ENCODE results near the gene GLIS1.

GLIS1 gene

GRCh38 chr1:53529555-53529954 is 209.4 kb downstream of the GLIS1 start:
- Histone ChIP-seq H4K91ac (ENCODE audit: low read length) (no peak overlapping the region), H4K8ac (ENCODE audit: low read length) (no peak overlapping the region), H3K27ac (ENCODE audit: low read length, poor library complexity, severe bottlenecking) (no peak overlapping the region), H3K23ac (ENCODE audit: low read length in 2 of 2) (no peak overlapping the region), H3K4me1 (ENCODE audit: control insufficient read depth, insufficient read depth, low read depth, low read length) (peaks cover 47% of the 10 kb centered on the region), H3K4me3 (ENCODE audit: insufficient read depth in 1 of 2, low read depth in 1 of 2, low read length in 2 of 2) (no peak overlapping the region), H2BK120ac (ENCODE audit: low read depth, low read length) (no peak overlapping the region), H2BK15ac (ENCODE audit: low read depth, poor library complexity, severe bottlenecking) (no peak overlapping the region), H3K27me3 (ENCODE audit: control insufficient read depth in 1 of 2, insufficient read depth in 1 of 2, low read length in 2 of 2) (peaks cover 0 to 90% of the 10 kb centered on the region in 2 experiments), H3K79me1 (replicated peaks; ENCODE audit: low read length, poor library complexity, severe bottlenecking) (peaks cover 7% of the 10 kb centered on the region), H3K36me3 (ENCODE audit: control insufficient read depth in 1 of 2, insufficient read depth in 2 of 2, low read depth in 1 of 2, low read length in 2 of 2) (peaks cover 0 to 48% of the 10 kb centered on the region in 2 experiments), H3K18ac (ENCODE audit: low read depth in 1 of 2, low read length in 2 of 2) (no peak overlapping the region), H3K4me2 (ENCODE audit: low read length, poor library complexity, severe bottlenecking) (no peak overlapping the region), H2AK5ac (ENCODE audit: low read length, severe bottlenecking) (no peak overlapping the region), H3K4ac (ENCODE audit: low read depth in 1 of 2, low read length in 2 of 2) (no peak overlapping the region), H3K9ac (ENCODE audit: low read length) (no peak overlapping the region), H2BK12ac (ENCODE audit: low read length in 2 of 2) (no peak overlapping the region), H2AFZ (ENCODE audit: low read depth, low read length) (no peak overlapping the region), H2BK5ac (ENCODE audit: low read depth, low read length, poor library complexity, severe bottlenecking) (no peak overlapping the region), H3K14ac (ENCODE audit: low read length in 2 of 2) (no peak overlapping the region), H3K9me3 (ENCODE audit: control insufficient read depth, low read length) (no peaks in the 10 kb centered on the region)
- WGBS, result 82% methylated on average over 14 of the region's 14 CpGs
- DNase-seq, result no peak

- H4K8ac ChIP-seq (ENCODE audit: low read length), result no peak overlapping the region
- H3K4me2 ChIP-seq (ENCODE audit: low read length, poor library complexity, severe bottlenecking), result no peak overlapping the region
- no peak overlapping the region for H2BK120ac ChIP-seq (ENCODE audit: low read depth, low read length)
- H3K27me3 ChIP-seq (ENCODE audit: control insufficient read depth in 1 of 2, insufficient read depth in 1 of 2, low read length in 2 of 2), result peaks cover 0 to 87% of the 10 kb centered on the region in 2 experiments
- H3K18ac ChIP-seq (ENCODE audit: low read depth in 1 of 2, low read length in 2 of 2), result no peak overlapping the region
- H2BK12ac ChIP-seq (ENCODE audit: low read length in 2 of 2), result no peak overlapping the region
- H3K4me3 ChIP-seq (ENCODE audit: insufficient read depth in 1 of 2, low read depth in 1 of 2, low read length in 2 of 2), result no peak overlapping the region
- no peak overlapping the region for H3K23ac ChIP-seq (ENCODE audit: low read length in 2 of 2)
- H3K79me1 ChIP-seq (replicated peaks; ENCODE audit: low read length, poor library complexity, severe bottlenecking), result peaks cover 5% of the 10 kb centered on the region
- no peak overlapping the region for H2BK15ac ChIP-seq (ENCODE audit: low read depth, poor library complexity, severe bottlenecking)
- DNase-seq, result no peak
- H3K9ac ChIP-seq (ENCODE audit: low read length), result no peak overlapping the region
- peak overlapping the region in 1 of 2 experiments; percentile 15 for H3K14ac ChIP-seq (ENCODE audit: low read length in 2 of 2)
- H2AK5ac ChIP-seq (ENCODE audit: low read length, severe bottlenecking), result peak overlapping the region; percentile 37
- H4K91ac ChIP-seq (ENCODE audit: low read length), result no peak overlapping the region
- 86% methylated on average over 7 of the region's 7 CpGs for WGBS
- no peaks in the 10 kb centered on the region for H3K9me3 ChIP-seq (ENCODE audit: control insufficient read depth, low read length)
- H2AFZ ChIP-seq (ENCODE audit: low read depth, low read length), result no peak overlapping the region
- no peak overlapping the region for H3K4ac ChIP-seq (ENCODE audit: low read depth in 1 of 2, low read length in 2 of 2)
- H3K27ac ChIP-seq (ENCODE audit: low read length, poor library complexity, severe bottlenecking), result peak overlapping the region; percentile 24
- H3K36me3 ChIP-seq (ENCODE audit: control insufficient read depth in 1 of 2, insufficient read depth in 2 of 2, low read depth in 1 of 2, low read length in 2 of 2), result peaks cover 0 to 51% of the 10 kb centered on the region in 2 experiments
- no peak overlapping the region for H2BK5ac ChIP-seq (ENCODE audit: low read depth, low read length, poor library complexity, severe bottlenecking)
- H3K4me1 ChIP-seq (ENCODE audit: control insufficient read depth, insufficient read depth, low read depth, low read length), result peaks cover 48% of the 10 kb centered on the region
These were observed 211.6 kb downstream of the GLIS1 start for GRCh38 chr1:53527368-53527767.

GRCh38 chr1:53526451-53527101 is 212.4 kb downstream of the GLIS1 start:
- 44% methylated on average over 28 of the region's 29 CpGs for whole genome bisulfite sequencing

GRCh38 chr1:53525595-53525994 is 213.4 kb downstream of the GLIS1 start:
- no peak overlapping the region for H4K91ac ChIP-seq (ENCODE audit: low read length)
- H3K23ac ChIP-seq (ENCODE audit: low read length in 2 of 2), result no peak overlapping the region
- H2BK5ac ChIP-seq (ENCODE audit: low read depth, low read length, poor library complexity, severe bottlenecking), result no peak overlapping the region
- H3K14ac ChIP-seq (ENCODE audit: low read length in 2 of 2), result no peak overlapping the region
- peak overlapping the region; percentile 9 for H2AK5ac ChIP-seq (ENCODE audit: low read length, severe bottlenecking)
- H3K18ac ChIP-seq (ENCODE audit: low read depth in 1 of 2, low read length in 2 of 2), result no peak overlapping the region
- no peak overlapping the region for H3K9ac ChIP-seq (ENCODE audit: low read length)
- no peak overlapping the region for H2AFZ ChIP-seq (ENCODE audit: low read depth, low read length)
- no peak overlapping the region for H2BK120ac ChIP-seq (ENCODE audit: low read depth, low read length)
- no peak overlapping the region for H2BK15ac ChIP-seq (ENCODE audit: low read depth, poor library complexity, severe bottlenecking)
- 58% methylated on average over 11 of the region's 11 CpGs for WGBS
- peaks cover 48% of the 10 kb centered on the region for H3K4me1 ChIP-seq (ENCODE audit: control insufficient read depth, insufficient read depth, low read depth, low read length)
- H3K4me3 ChIP-seq (ENCODE audit: insufficient read depth in 1 of 2, low read depth in 1 of 2, low read length in 2 of 2), result no peak overlapping the region
- no peak overlapping the region for H2BK12ac ChIP-seq (ENCODE audit: low read length in 2 of 2)
- H3K4me2 ChIP-seq (ENCODE audit: low read length, poor library complexity, severe bottlenecking), result no peak overlapping the region
- peaks cover 0 to 52% of the 10 kb centered on the region in 2 experiments for H3K36me3 ChIP-seq (ENCODE audit: control insufficient read depth in 1 of 2, insufficient read depth in 2 of 2, low read depth in 1 of 2, low read length in 2 of 2)
- H3K4ac ChIP-seq (ENCODE audit: low read depth in 1 of 2, low read length in 2 of 2), result no peak overlapping the region
- no peak for DNase-seq
- no peaks in the 10 kb centered on the region for H3K9me3 ChIP-seq (ENCODE audit: control insufficient read depth, low read length)
- peaks cover 9% of the 10 kb centered on the region for H3K79me1 ChIP-seq (replicated peaks; ENCODE audit: low read length, poor library complexity, severe bottlenecking)
- no peak overlapping the region for H4K8ac ChIP-seq (ENCODE audit: low read length)
- no peak overlapping the region for H3K27ac ChIP-seq (ENCODE audit: low read length, poor library complexity, severe bottlenecking)
- H3K27me3 ChIP-seq (ENCODE audit: control insufficient read depth in 1 of 2, insufficient read depth in 1 of 2, low read length in 2 of 2), result peaks cover 0 to 74% of the 10 kb centered on the region in 2 experiments

More at GRCh38 chr1:53526451-53527101, 212.4 kb downstream of the GLIS1 start:
- no peak overlapping the region for H3K4ac ChIP-seq (ENCODE audit: low read depth in 1 of 2, low read length in 2 of 2)
- no peaks in the 10 kb centered on the region for H3K9me3 ChIP-seq (ENCODE audit: control insufficient read depth, low read length)
- peak overlapping the region; percentile 2 for H4K91ac ChIP-seq (ENCODE audit: low read length)
- DNase-seq, result peak; percentile 74
- H2BK5ac ChIP-seq (ENCODE audit: low read depth, low read length, poor library complexity, severe bottlenecking), result no peak overlapping the region
- H3K23ac ChIP-seq (ENCODE audit: low read length in 2 of 2), result no peak overlapping the region
- peaks cover 0 to 79% of the 10 kb centered on the region in 2 experiments for H3K27me3 ChIP-seq (ENCODE audit: control insufficient read depth in 1 of 2, insufficient read depth in 1 of 2, low read length in 2 of 2)
- no peak overlapping the region for H4K8ac ChIP-seq (ENCODE audit: low read length)
- peaks cover 5% of the 10 kb centered on the region for H3K79me1 ChIP-seq (replicated peaks; ENCODE audit: low read length, poor library complexity, severe bottlenecking)
- H2AK5ac ChIP-seq (ENCODE audit: low read length, severe bottlenecking), result no peak overlapping the region
- H2AFZ ChIP-seq (ENCODE audit: low read depth, low read length), result no peak overlapping the region
- no peak overlapping the region for H3K4me3 ChIP-seq (ENCODE audit: insufficient read depth in 1 of 2, low read depth in 1 of 2, low read length in 2 of 2)
- H3K14ac ChIP-seq (ENCODE audit: low read length in 2 of 2), result no peak overlapping the region
- H3K9ac ChIP-seq (ENCODE audit: low read length), result peak overlapping the region; percentile 55
- H2BK15ac ChIP-seq (ENCODE audit: low read depth, poor library complexity, severe bottlenecking), result no peak overlapping the region
- H2BK12ac ChIP-seq (ENCODE audit: low read length in 2 of 2), result peak overlapping the region in 1 of 2 experiments; percentile 23
- no peak overlapping the region for H3K4me2 ChIP-seq (ENCODE audit: low read length, poor library complexity, severe bottlenecking)
- peak overlapping the region; percentile 24 for H3K27ac ChIP-seq (ENCODE audit: low read length, poor library complexity, severe bottlenecking)
- H2BK120ac ChIP-seq (ENCODE audit: low read depth, low read length), result no peak overlapping the region
- peaks cover 0 to 52% of the 10 kb centered on the region in 2 experiments for H3K36me3 ChIP-seq (ENCODE audit: control insufficient read depth in 1 of 2, insufficient read depth in 2 of 2, low read depth in 1 of 2, low read length in 2 of 2)
- peak overlapping the region in 1 of 2 experiments; percentile 52 for H3K18ac ChIP-seq (ENCODE audit: low read depth in 1 of 2, low read length in 2 of 2)
- peaks cover 48% of the 10 kb centered on the region for H3K4me1 ChIP-seq (ENCODE audit: control insufficient read depth, insufficient read depth, low read depth, low read length)
